H7 (cell line): ENCODE measurements around the gene ZSWIM6. TPM values are rescaled to one million over a fixed set of nuclear protein-coding genes. Genes with fewer than 3 reads are reported as not detected.

Experiments used
- DNase-seq: peaks from one replicate; pipeline ENCODE4 v3.0.0; 2012
- H3K27me3 ChIP-seq: 2 replicates; pipeline ENCODE4 v1.6.0; 2011; ENCODE audit warnings: mild to moderate bottlenecking, low read length; ENCODE audit not compliant: control insufficient read depth, insufficient read depth
- H3K36me3 ChIP-seq: replicated peaks from 2 replicates; pipeline ENCODE4 v1.5.1; 2011; ENCODE audit warnings: low read length; ENCODE audit not compliant: control insufficient read depth, insufficient read depth
- H3K4me3 ChIP-seq: 2 replicates; pipeline ENCODE4 v1.5.1; 2011; ENCODE audit warnings: low read depth, mild to moderate bottlenecking, control low read depth, low read length, moderate library complexity; ENCODE audit not compliant: insufficient read depth
- total RNA-seq: library from RNA; depleted of rRNA; stranded (reverse); fragments of >200 nt; shearing (Covaris generic); gene quantifications from 2 replicates; pipeline ENCODE4 v1.2.3, GENCODE V29; 2014

The ZSWIM6 gene
- total RNA-seq, 1 experiment from 2014 or later = 9.1 TPM

GRCh38 chr5:61435368-61435767, 103.3 kb downstream of the ZSWIM6 start:
- Histone ChIP-seq H3K27me3 (no peaks in the 10 kb centered on the region), H3K4me3 (no peak overlapping the region), H3K36me3 (no peaks in the 10 kb centered on the region)
- DNase-seq = no peak

DNA sequence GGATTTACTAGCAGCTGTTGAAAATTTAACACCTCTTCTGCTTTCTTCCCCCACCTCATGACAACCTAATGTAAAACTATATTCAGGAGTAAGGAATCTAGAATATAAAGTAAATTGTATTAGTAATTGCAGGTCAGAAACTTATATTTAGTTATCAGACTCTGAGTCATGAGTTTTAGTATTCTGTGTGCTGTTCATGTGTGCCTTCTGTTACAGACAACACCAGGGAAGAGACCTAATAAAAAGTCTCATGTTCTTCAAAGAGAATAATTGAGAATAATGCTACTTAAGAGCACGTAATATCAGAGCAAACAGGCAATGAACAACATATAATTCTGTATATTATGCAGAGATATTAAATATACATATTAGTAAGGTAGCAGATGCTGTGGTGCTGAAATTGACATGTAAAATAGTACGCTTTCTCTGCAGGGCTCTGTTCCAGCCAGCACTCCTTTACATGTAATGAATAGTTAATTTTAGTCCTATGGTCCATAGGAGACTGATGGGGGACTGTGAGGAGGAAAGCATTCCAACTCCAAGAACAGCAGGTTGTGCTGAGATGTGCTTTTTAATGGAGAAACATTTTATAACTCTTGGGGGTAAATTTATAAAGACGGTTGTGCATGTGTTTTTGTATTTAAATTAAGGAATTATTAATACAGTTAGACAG, 106.4 kb downstream of the ZSWIM6 start:
- no peak overlapping the region for H3K4me3 ChIP-seq
- no peak for DNase-seq
- no peaks in the 10 kb centered on the region for H3K27me3 ChIP-seq
- no peaks in the 10 kb centered on the region for H3K36me3 ChIP-seq

DNA sequence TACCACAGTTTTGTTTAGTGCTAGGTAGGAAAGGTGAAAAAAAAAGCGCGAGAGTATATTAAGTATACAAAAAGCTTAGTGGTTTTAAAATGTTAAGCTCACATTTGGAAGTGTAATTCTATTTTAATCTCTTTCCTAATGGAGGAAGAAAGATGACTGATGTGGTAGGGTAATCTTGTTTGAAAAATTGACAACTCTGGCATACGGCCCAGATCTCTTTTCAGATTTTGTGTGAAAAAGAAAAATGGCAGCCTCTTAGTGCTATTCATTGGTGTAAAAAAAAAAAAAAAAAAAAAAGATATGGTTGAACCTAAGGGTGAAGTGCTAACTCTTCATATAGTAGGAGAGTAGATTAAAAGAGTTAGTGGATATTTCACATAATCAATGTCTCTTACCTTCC, 108.0 kb downstream of the ZSWIM6 start:
- no peak for DNase-seq
- Histone ChIP-seq H3K27me3 (no peaks in the 10 kb centered on the region), H3K4me3 (no peak overlapping the region), H3K36me3 (no peaks in the 10 kb centered on the region)

DNA sequence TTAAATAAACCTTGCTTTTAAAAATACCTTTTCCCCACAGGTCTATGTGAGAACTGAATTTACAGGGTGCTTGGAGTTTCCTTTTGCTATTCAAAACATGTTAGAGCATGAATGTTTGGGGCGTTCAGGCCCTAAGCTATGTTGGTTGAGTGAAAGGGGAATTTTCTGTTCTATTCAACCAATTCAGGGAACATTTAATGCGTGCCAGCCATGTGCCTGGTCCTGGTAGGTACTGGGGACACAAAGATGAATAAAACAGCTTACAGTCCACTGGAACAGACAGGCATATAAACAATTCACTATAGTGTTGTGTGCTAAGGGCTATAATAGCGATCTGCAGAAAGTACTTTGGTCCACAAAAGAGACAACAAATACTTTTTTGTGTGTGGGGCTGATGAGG, 108.5 kb downstream of the ZSWIM6 start:
- H3K36me3 ChIP-seq = no peaks in the 10 kb centered on the region
- H3K27me3 ChIP-seq = no peaks in the 10 kb centered on the region
- H3K4me3 ChIP-seq = no peak overlapping the region
- DNase-seq = no peak

DNA sequence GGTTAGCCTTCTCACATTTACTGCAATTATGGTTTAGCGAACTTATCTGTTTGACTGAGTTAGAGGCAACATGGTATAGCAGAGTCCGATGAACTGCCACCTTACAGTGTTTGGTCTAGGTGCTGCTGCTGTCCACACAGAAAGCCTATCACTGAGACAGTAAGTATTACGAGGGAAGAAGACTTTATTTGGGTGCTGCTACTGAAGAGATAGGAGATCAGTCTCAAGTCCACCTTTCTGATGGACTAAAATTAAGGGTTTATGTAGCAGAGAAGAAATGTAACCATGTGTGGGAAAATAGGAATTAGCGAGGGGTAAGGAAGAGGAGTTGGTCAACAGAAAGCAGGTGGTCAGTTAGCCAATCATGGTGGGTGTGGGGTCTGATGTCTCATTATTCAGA, 109.7 kb downstream of the ZSWIM6 start:
- DNase-seq = no peak
- Histone ChIP-seq H3K4me3 (no peak overlapping the region), H3K36me3 (no peaks in the 10 kb centered on the region), H3K27me3 (no peaks in the 10 kb centered on the region)

DNA sequence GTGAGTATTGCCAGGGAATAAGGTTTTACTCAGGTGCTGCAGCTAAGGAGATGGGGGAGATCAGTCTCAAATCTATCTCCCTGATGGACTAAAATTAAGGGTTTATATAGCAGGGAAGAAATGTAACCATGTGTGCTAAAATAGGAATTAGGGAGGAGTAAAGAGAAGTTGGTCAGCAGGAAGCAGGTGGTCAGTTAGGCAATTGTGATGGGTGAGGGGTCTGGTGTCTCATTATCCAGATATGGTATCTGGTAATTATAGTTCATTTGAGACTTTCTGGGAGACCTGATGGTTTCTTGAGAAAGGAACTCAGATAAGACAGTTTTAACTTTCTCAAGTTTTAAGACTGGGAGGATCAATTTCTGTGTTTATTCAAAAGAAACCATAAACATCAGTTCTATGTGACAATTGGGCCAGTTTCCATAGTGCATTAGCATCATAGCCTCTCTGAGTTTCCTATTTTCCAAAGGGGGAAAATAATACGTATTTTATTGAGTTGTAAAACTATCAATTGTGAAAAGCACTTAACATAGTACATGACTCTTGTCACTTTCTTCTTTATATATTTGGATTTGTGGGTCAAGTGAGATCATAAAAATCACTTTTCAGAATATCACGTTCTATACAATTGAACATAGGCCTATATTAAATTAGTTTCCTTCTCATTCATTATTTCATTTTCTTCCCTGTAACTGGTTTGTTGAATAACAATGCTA, 115.9 kb downstream of the ZSWIM6 start:
- H3K27me3 ChIP-seq = no peaks in the 10 kb centered on the region
- DNase-seq = no peak

GRCh38 chr5:61449804-61450492, 117.9 kb downstream of the ZSWIM6 start:
- Histone ChIP-seq H3K36me3 (no peaks in the 10 kb centered on the region), H3K4me3 (no peak overlapping the region), H3K27me3 (no peaks in the 10 kb centered on the region)
- DNase-seq = no peak

More for the DNA sequence above, 115.9 kb downstream of the ZSWIM6 start:
- Histone ChIP-seq H3K36me3 (no peaks in the 10 kb centered on the region), H3K4me3 (no peak overlapping the region)

DNA sequence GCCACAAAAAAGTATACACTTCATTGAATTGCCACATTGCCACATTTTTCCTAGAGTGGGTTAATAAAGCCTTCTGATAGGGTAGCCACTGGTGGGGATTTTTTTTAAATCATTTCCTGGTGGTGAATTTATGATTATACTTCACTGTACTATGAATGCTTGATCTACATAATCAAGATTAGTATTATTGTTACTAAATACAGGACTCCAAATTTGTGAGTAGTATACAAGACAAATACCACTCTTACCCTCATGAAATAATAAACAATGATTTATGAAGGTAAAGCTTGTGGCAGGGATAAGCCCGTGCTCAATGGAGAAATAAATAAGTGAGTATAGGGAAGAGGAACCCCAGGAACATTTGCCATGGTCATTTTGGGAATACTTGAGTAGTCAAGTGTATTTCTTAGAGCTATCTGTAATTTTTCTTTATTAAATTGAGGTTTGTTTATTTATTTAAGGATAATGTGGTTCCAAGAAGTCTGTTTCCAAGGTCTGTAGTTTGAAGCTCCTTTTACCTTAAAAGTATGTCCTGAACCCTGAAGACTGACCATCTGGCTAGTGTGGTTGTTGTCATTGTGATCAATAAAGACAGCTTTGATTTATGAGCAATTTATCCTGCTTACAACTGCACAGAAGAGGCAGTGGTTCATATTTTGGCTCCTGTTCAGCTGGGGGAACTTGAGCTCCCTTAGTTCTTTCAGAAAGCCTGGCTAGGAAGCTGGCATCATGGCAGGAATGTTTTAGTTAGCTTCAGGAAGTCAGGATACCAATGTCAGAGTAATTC, 118.6 kb downstream of the ZSWIM6 start:
- H3K27me3 ChIP-seq = no peaks in the 10 kb centered on the region
- H3K36me3 ChIP-seq = no peaks in the 10 kb centered on the region
- H3K4me3 ChIP-seq = no peak overlapping the region
- DNase-seq = no peak

- peak; percentile 10 for DNase-seq
- Histone ChIP-seq H3K36me3 (no peaks in the 10 kb centered on the region), H3K4me3 (no peak overlapping the region), H3K27me3 (no peaks in the 10 kb centered on the region)
Measured at GRCh38 chr5:61455179-61456006, 123.3 kb downstream of the ZSWIM6 start.

DNA sequence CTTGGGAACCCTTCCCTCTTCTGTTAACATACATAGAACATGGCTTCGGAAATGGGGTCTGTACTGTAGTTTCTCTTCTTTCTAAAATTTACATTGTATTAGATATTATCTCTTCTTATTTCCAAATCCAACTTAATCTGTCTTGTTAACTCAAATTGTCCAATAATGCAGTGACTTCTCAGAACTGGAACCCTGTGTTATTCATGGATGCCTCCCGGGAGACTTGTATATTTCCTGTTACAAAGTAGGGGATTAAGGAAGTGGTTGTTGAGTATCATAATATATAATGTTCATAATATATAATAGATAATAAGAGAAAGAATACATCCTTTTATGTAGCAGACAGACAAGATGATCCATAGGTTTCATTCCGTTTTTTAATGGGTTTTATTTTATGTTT, 128.4 kb downstream of the ZSWIM6 start:
- H3K27me3 ChIP-seq = no peaks in the 10 kb centered on the region
- DNase-seq = no peak
- H3K36me3 ChIP-seq = no peaks in the 10 kb centered on the region
- no peak overlapping the region for H3K4me3 ChIP-seq

GRCh38 chr5:61461417-61461816, 129.4 kb downstream of the ZSWIM6 start:
- H3K4me3 ChIP-seq = no peak overlapping the region
- H3K27me3 ChIP-seq = no peaks in the 10 kb centered on the region
- no peak for DNase-seq
- H3K36me3 ChIP-seq = no peaks in the 10 kb centered on the region

DNA sequence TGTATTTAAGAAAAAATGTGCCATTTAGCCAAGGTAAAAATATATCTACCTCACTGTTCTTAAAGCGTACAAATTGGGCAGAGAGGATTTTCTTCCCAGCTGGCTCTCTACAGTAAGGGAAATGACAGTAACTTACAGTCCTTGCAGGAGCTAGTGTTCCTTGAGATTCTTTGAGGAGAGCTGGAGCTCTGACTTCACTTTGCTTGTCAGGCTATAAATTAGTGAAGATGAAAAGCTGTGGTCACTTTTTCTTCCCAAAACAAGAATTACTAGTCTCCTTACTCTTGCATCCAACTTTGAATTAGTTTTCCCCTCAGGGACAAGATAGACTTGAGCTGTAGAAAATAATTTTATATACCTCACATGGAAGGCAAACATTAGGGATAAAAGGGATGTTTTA, 129.9 kb downstream of the ZSWIM6 start:
- H3K27me3 ChIP-seq = no peaks in the 10 kb centered on the region
- DNase-seq = no peak
- no peaks in the 10 kb centered on the region for H3K36me3 ChIP-seq
- H3K4me3 ChIP-seq = no peak overlapping the region

DNA sequence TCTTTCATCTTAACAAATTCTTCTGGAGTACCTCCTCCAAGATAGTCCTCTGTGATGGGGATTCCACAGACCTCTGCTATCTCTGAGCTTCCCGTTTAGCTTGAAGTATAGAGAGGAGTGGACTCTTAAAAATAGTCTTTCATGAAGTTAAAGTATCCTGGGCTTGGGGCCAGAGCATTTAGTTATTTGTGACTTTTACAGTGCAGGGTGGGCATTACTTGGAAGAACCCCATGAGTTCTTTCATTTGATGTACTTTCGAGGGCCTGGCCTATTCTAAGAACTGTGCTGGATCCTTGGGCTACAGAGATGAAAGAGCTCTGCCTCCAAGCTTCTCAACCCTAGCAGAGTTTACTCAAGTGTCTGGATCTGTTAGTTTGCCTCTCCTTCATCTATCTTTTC, 131.5 kb downstream of the ZSWIM6 start:
- DNase-seq = no peak

GRCh38 chr5:61464512-61464911, 132.5 kb downstream of the ZSWIM6 start:
- Histone ChIP-seq H3K4me3 (no peak overlapping the region), H3K36me3 (no peaks in the 10 kb centered on the region), H3K27me3 (no peaks in the 10 kb centered on the region)
- DNase-seq = no peak

More for the DNA sequence above, 131.5 kb downstream of the ZSWIM6 start:
- Histone ChIP-seq H3K27me3 (no peaks in the 10 kb centered on the region), H3K4me3 (no peak overlapping the region), H3K36me3 (no peaks in the 10 kb centered on the region)
